GM18951 (cell line): Measurements from ENCODE around the gene ATG101.
"Not testable (repeated sequence)": the region's sequence is repeated elsewhere in the genome, so short reads cannot be mapped to it uniquely, and the experiment has no call there.

Source experiments
- POLR2A ChIP-seq: IDR thresholded peaks from 4 replicates; pipeline ENCODE4 v1.6.1; 2011; ENCODE audit warnings: mild to moderate bottlenecking; ENCODE audit not compliant: insufficient read length, insufficient read depth; ENCODE audit errors: extremely low read depth
- in situ Hi-C: fragments of 300-500 bp; cut with MboI; formaldehyde crosslinking; loops from one replicate; pipeline ENCODE4 v1.12.0; 2022; ENCODE audit warnings: low sequenced_read_pairs, mixed read lengths, inconsistent platforms; ENCODE audit not compliant: unreplicated experiment

ATG101 gene

GRCh38 chr12:52091869-52092268 is 22.1 kb downstream of the ATG101 start:
- TF ChIP-seq POLR2A = no peak

DNA sequence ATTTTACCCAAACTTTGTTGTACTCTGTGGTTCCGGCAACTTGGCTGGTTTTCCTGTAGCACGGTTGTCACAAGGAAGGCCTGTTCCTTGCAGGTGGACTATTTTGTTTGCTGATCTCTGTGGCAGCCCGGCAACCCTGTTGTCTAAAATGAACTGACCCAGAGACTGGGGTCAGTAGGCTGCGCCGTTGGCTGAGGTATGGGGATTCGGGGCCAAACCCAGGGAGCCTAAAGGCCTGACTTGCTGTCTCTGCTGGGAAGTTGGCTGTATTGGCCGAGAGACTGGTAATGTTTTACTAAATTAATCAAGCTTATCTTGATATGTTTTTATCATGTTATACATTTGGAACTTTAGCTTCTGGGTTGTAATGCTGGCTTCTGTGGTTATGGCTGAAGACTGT is 23.6 kb downstream of the ATG101 start:
- TF ChIP-seq POLR2A = no peak
- in situ Hi-C loops = no loop called here

More at GRCh38 chr12:52091869-52092268, 22.1 kb downstream of the ATG101 start:
- in situ Hi-C loops = no loop called here

DNA sequence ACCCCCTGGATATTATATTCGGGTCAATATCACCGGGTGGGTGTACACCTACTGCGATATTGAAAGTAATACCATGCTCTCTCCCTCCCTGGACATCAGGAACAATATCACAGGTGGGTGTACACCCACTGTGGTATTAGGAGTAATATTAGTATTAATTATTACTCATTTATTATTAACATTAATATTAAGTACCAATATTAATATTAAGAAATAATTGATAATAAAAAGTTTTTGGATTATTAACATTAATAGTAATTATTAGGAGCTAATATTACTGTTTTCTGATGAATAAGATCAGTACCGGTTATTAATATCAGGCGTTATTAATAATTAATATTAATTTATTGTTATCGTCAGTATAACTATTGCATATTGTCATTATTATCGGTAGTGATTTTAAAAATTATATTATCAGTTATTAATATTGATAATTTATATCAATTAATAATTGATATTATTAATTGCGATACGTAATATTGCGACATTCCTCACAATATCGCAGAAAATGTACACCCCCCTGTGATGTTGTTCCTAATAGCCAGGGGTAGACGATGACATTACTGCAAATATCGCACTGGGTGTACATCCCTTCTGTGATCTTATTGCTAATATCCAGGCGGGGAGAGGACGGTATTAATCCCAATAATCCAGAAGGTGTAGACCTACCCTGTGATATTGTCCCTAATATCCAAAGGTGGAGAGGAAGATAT is 26.7 kb downstream of the ATG101 start:
- in situ Hi-C loops = no loop called here
- no peak for TF ChIP-seq POLR2A

DNA sequence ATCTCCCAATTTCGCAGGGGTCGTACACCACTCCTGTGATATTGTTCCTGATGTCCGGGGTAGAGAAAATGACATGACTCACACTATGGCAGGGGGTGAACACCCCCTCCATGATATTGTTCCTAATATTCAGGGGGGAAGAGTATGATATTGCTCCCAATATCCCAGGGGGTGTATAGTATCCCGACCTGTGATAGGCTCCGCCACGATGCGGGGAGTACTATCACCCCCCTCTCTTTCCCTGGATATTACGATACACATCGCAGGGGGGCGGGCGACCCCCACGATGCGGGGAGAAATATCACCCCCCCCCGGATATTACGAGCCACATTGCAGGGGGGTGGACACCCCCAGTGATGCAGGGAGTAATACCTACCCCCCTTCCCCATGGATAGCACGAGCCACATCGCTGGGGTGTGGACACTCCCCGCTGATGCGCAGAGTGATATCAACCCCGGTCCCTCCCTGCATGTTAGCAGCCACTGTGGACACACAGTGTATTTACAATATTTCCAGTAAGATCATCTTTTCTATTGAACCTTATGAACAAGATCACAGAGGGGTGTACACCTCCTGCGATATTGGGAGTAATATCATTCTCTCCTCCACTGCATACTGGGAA is 27.4 kb downstream of the ATG101 start:
- no peak for TF ChIP-seq POLR2A
- in situ Hi-C loops = no loop called here

DNA sequence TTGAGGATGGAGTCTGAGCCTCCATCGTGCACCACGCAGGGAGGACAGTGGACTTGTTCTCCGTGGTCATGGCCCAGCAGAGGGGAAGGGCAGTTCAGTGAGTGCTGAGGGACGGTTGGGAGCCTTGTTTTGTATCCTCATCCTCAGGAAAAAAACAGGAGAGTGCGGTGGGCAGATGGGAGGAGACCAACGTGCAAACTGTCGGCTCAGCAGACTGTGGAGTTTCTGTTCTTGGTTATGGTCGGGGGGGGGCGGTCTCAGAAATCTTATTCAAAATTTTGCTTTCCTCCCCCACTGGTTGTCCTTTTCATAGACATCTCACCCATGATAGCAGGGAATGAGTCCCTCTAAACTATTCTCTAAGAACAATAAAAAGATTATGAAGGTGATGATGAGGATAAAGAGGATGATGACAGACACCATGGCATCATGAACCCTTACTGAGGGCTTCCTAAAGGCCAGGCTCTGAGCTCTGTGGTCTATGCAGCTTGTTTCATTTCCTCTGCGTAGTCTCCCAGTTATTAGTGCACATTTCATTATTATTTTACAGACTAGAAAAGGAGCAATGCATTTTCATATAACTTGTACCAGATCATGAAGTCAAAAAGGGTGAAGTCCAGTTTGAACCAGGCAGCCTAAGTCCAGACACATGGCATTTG is 34.8 kb downstream of the ATG101 start:
- in situ Hi-C loops = not testable (repeated sequence)

GRCh38 chr12:52116222-52117125 is 46.7 kb downstream of the ATG101 start:
- in situ Hi-C loops = not testable (repeated sequence)

GRCh38 chr12:52117806-52118475 is 48.2 kb downstream of the ATG101 start:
- in situ Hi-C loops = not testable (repeated sequence)

DNA sequence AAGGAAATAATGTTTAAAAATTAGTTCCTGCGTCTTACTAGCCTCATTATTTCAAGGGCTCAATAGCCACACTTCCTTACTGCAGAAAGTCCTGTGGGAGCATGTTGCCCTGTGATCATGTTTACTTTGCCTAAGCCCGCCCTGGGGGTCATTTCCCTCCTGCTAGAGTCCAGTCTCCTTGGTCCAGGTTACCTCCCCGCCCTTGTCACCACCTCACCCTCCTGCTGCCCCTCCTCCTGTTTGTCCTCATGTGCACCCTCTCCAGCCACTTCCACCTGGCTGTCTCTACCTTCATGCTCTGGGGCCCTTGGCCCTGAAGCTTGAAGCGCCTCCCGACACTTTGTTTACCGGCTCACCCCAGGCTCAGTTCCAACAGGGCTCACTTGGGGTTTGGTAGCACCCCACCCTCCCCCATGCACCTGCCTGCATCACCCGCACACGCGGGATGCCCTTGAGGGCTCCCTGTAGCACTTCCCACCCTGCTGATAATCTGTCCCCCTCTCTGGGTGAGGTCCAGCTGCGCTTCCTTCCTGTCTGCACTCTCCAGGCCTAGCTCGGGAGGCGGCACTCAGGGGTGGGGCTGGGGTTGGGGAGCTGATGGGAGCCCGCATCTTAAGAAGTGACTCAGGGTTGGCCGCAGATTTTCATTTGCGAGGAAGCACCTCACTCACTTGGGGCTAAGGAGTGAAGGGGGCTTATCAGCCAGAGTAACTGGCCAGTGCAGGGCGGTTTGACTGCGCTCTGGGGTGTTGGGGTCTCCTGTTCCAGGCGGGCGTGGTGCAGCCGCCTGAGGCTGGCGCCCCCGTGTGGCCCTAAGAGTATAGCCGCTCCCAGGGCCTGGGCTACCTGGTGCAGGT is 49.8 kb downstream of the ATG101 start:
- in situ Hi-C loops = loop anchor here (10.0 kb wide), 1 partner anchor 95 kb away; no protein-coding TSS in a partner anchor
- no peak for TF ChIP-seq POLR2A

GRCh38 chr12:52120951-52121823 is 51.4 kb downstream of the ATG101 start:
- in situ Hi-C loops = loop anchor here (10.0 kb wide), 1 partner anchor 96 kb away; no protein-coding TSS in a partner anchor
- TF ChIP-seq POLR2A = no peak

DNA sequence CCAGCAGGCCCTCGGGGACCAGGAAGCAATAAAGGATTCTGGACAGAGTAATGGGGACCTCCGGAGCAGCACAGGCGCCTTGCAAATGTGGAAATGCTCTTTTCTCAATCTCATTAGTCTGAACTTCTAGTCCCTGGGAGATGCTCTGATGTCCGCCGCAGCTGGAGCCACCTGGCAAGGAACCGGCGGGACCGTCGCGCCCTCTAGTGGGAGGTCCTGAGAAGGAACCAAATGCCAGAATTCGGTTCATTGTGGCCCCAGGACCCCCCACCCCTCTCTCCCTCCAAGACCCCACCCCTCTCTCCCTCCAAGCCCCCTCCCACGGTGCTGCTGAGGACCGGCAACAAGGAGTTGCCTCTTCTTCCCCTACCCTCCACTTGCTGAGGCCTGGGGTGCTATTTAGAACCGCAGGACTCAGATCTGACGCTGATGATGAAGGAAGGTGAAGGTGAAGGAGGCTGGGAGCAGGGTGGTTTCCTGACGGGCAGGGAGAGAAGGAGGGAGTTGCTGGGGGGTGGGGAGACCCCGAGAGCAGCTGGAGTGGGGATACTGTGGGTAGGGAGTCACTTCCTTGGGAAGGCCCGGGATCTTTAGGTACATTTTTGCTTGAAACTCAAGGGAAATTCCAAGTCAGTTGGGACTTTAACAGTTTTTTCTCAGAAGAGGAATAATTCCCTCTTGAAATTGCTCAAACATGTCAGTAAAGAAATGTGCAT is 52.2 kb downstream of the ATG101 start:
- in situ Hi-C loops = loop anchor here (10.0 kb wide), 1 partner anchor 97 kb away; no protein-coding TSS in a partner anchor
- no peak for TF ChIP-seq POLR2A
